Suprapubic skin (tissue), 3 donors: ENCODE measurements around the gene CADM1.

ENCODE experiments used
- CTCF ChIP-seq, 2 donors: fragments of 200-600 bp in 1 of 2; fragments of 450-650 bp in 1 of 2; sonication (generic) in 1 of 2; IDR thresholded peaks; one replicate each; pipeline ENCODE4 v1.5.1; 2016 to 2019; ENCODE audit warnings: antibody characterized with exemption in 2 of 2, mild to moderate bottlenecking in 1 of 2, moderate library complexity in 1 of 2
- POLR2A ChIP-seq, 2 donors: fragments of 450-650 bp; IDR thresholded peaks; one replicate each; pipeline ENCODE4 v1.6.1; 2017; ENCODE audit warnings: antibody characterized with exemption in 2 of 2, mild to moderate bottlenecking in 2 of 2, moderate library complexity in 2 of 2

DNA sequence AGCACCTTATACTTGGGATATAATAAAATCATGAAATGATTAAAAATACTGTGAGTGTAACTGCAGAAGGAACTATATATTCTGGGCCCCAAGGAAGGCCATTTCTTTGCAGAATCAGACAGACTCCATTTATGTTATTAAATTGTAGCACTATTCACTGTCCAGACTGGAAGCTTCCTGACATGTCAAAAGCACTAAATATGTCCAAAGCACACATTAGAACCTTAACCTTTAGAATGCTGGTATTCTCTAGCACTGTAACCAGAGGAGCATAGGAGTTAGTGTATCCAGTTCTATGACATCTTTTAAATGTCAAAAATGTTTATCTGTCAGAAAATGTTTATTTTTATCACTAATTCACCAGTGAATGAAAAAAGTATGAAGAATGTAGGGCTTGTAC is 246.9 kb downstream of the CADM1 start:
- TF ChIP-seq POLR2A (IDR thresholded peaks at IDR 0.05) = no peak
- TF ChIP-seq CTCF (IDR thresholded peaks at IDR 0.05) = no peak
